Stomach (tissue), 4 donors: Measurements from ENCODE around the gene RAB6D.

ENCODE experiments used
- CTCF ChIP-seq, 7 experiments: fragments of 450-650 bp in 4 of 7; fragments of 200-600 bp in 3 of 7; sonication (generic) in 3 of 7; IDR thresholded peaks; one replicate each; pipeline ENCODE4 v1.5.1; 2016 to 2019; ENCODE audit warnings: antibody characterized with exemption in 7 of 7, control low read depth in 2 of 7, mild to moderate bottlenecking in 1 of 7
- POLR2A ChIP-seq, 4 donors: fragments of 450-650 bp; IDR thresholded peaks; one replicate each; pipeline ENCODE4 v1.6.1; 2016; ENCODE audit warnings: antibody characterized with exemption in 4 of 4, control low read depth in 2 of 4, mild to moderate bottlenecking in 1 of 4, moderate library complexity in 1 of 4

GRCh38 chr2:131408207-131408606 lies 44.2 kb upstream of the RAB6D start:
- no peak for TF ChIP-seq CTCF (IDR thresholded peaks at IDR 0.05)
- TF ChIP-seq POLR2A (IDR thresholded peaks at IDR 0.05) = no peak
